ENCODE measurements around the gene ARHGAP18.

DNA sequence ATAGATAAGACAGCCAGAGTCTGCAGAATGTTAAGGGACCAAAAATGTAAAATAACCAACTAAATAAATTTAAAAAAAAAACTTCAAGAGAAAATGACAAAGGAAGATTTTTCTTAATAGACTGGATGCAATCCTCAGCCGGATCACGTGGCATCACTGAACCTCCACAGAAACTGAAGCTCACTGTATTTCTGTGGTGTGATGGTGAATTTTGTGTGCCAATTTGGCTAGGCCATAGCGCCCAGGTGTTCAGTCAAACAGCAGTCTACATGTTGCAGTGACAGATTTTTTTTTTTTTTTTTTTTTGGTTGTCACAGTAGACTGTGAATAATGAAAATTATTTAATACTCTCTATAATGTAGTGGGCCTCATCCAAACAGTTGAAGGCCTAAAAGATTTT lies 95.5 kb downstream of the ARHGAP18 start:
- TF ChIP-seq CTCF (IDR thresholded peaks at IDR 0.05) (no peak), POLR2A (IDR thresholded peaks at IDR 0.05) (no peak)
